Ascending aorta (tissue), 2 donors: ENCODE results near the gene ATP6V0E1. TPM values are rescaled to one million over a fixed set of nuclear protein-coding genes. Genes with fewer than 3 reads are reported as not detected.
"Not testable (repeated sequence)": the region's sequence is repeated elsewhere in the genome, so short reads cannot be mapped to it uniquely, and the experiment has no call there.

Experiments
- DNase-seq, 2 donors: peaks; one replicate each; pipeline ENCODE4 v3.0.0-alpha.2; 2019; ENCODE audit warnings: low spot score in 2 of 2
- H3K27ac ChIP-seq, 2 donors: fragments of 200-600 bp; sonication (generic); one replicate each; pipeline ENCODE4 v1.5.1; 2016 to 2017; ENCODE audit warnings: mild to moderate bottlenecking in 1 of 2
- H3K27me3 ChIP-seq: fragments of 200-600 bp; sonication (generic); one replicate; pipeline ENCODE4 v1.5.1; 2017
- H3K36me3 ChIP-seq, 2 donors: fragments of 200-600 bp; sonication (generic); one replicate each; pipeline ENCODE4 v1.5.1; 2016
- H3K4me1 ChIP-seq, 2 donors: fragments of 200-600 bp; sonication (generic); one replicate each; pipeline ENCODE4 v1.5.1; 2016 to 2017; ENCODE audit warnings: mild to moderate bottlenecking in 1 of 2
- H3K4me3 ChIP-seq, 2 donors: fragments of 200-600 bp; sonication (generic); one replicate each; pipeline ENCODE4 v1.5.1; 2016 to 2017; ENCODE audit warnings: mild to moderate bottlenecking in 1 of 2
- H3K9me3 ChIP-seq, 2 donors: fragments of 200-600 bp; sonication (generic); one replicate each; pipeline ENCODE4 v1.5.1; 2016
- intact Hi-C: fragments of 100-400 bp; cut with DNase I; formaldehyde crosslinking; loops from one replicate; pipeline ENCODE4 v1.15.1; 2023
- total RNA-seq: library from RNA; depleted of rRNA; stranded (reverse); fragments of >200 nt; gene quantifications from one replicate; pipeline ENCODE4 v1.1.0, GENCODE V29; 2016
- TF ChIP-seq, protein P1 (sequence below), 3 experiments: fragments of 200-600 bp in 2 of 3; fragments of 450-650 bp in 1 of 3; sonication (generic) in 2 of 3; IDR thresholded peaks; one replicate each; pipeline ENCODE4 v1.5.1; 2016 to 2019; ENCODE audit warnings: antibody characterized with exemption in 3 of 3, mild to moderate bottlenecking in 1 of 3, moderate library complexity in 1 of 3

Gene ATP6V0E1
- total RNA-seq, 1 donor from 2014 or later, result 62.6 TPM

DNA sequence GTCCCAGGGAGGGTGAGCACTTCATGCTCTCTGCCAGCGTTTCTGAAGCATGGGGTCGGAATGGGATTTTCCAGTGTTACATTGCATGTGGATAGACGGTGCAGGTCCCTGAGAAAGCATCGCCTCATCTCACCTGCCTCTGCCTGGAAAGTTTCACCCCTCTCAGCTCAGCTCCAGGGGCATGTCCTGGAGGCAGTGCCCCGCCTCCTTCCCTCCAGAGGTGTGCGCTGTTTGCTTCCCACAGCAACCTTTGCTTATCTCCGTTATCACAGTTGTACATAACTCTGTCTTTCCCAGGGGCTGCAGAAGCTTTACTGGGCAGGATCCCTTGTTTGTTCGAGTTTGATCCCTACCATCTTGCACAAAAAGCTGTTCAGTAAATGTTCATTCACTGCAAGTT is 61.9 kb downstream of the ATP6V0E1 start:
- intact Hi-C loops, result no loop called here
- H3K4me1 ChIP-seq, result no peaks in the 10 kb centered on the region
- DNase-seq, result no peak
- H3K4me3 ChIP-seq, result no peak overlapping the region
- no peaks in the 10 kb centered on the region for H3K9me3 ChIP-seq
- no peaks in the 10 kb centered on the region for H3K27me3 ChIP-seq
- H3K36me3 ChIP-seq, result no peaks in the 10 kb centered on the region
- TF ChIP-seq, protein P1, sequence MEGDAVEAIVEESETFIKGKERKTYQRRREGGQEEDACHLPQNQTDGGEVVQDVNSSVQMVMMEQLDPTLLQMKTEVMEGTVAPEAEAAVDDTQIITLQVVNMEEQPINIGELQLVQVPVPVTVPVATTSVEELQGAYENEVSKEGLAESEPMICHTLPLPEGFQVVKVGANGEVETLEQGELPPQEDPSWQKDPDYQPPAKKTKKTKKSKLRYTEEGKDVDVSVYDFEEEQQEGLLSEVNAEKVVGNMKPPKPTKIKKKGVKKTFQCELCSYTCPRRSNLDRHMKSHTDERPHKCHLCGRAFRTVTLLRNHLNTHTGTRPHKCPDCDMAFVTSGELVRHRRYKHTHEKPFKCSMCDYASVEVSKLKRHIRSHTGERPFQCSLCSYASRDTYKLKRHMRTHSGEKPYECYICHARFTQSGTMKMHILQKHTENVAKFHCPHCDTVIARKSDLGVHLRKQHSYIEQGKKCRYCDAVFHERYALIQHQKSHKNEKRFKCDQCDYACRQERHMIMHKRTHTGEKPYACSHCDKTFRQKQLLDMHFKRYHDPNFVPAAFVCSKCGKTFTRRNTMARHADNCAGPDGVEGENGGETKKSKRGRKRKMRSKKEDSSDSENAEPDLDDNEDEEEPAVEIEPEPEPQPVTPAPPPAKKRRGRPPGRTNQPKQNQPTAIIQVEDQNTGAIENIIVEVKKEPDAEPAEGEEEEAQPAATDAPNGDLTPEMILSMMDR (IDR thresholded peaks at IDR 0.05), result no peak
- H3K27ac ChIP-seq, result no peak overlapping the region

DNA sequence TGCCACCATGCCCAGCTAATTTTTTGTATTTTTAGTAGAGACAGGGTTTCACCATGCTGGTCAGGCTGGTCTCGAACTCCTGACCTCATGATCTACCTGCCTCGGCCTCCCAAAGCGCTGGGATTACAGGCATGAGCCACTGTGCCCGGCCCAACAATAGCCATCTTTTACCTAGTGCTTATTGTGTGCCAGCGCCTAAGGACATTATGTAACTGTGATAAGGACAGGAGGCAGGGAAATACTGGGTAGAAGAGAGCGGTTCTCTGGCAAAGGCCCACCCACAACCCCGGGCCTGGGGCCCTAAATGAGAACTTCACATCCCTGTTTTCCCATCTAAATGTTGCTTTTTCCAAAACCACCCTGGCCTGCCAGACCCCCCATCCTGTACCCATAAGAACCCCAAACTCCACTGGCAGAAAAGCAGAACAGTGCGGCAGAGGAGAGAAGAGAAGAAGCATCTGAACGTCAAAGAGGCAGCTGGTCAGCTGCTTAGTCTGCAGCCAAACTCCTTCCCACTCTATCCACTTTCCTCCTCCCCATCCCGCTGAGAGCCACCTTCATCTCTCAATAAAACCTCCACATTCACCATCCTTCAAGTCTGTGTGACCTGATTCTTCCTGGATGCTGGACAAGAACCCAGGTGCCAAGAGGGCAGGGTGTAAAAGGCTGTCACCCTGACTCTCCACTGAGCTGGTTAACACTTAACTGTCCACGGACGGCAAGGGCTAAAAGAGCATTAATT is 63.7 kb downstream of the ATP6V0E1 start:
- intact Hi-C loops, H3K9me3 ChIP-seq, DNase-seq, H3K27me3 ChIP-seq, H3K27ac ChIP-seq, H3K36me3 ChIP-seq, H3K4me3 ChIP-seq, H3K4me1 ChIP-seq: not testable (repeated sequence)

DNA sequence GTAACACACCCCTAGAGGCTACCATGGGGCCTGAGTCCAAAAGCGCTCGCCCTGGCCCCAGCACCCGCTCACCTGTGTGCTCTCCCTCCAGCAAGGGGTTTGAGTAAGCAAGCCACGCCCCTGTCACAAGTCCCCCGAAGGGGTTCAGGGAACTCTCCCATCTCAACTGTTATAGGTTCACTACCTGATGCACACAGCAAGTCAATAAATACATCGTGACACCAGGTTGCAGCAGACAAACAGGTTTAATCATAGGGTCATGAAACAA is 64.2 kb downstream of the ATP6V0E1 start:
- TF ChIP-seq, protein P1 (IDR thresholded peaks at IDR 0.05), result no peak
- Histone ChIP-seq H3K4me1 (no peaks in the 10 kb centered on the region), H3K27me3 (no peaks in the 10 kb centered on the region), H3K4me3 (no peak overlapping the region), H3K27ac (no peak overlapping the region), H3K36me3 (no peaks in the 10 kb centered on the region), H3K9me3 (no peaks in the 10 kb centered on the region)
- intact Hi-C loops, result no loop called here
- no peak for DNase-seq

DNA sequence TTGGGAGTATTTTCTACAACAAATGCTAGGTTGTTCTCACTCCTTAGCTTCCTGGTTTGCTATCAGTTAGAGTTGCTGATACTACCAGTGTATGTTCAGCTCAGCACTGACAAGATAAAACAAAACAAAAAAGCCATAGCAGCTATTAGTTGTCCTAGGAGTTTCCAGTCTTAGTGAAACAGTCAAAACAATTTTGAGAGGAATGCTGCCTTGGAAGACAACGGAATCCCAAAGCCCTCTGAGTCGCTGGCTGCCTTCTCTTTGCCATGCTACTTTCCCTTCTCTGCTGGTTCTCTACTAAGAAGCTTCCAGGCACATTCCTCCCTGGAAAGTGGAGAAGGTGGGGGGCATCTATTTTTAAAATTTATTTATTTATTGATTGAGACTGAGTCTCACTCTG is 67.2 kb downstream of the ATP6V0E1 start:
- Histone ChIP-seq H3K9me3 (no peaks in the 10 kb centered on the region), H3K4me1 (peaks cover 0 to 7% of the 10 kb centered on the region in 2 donors), H3K27ac (no peak overlapping the region), H3K27me3 (no peaks in the 10 kb centered on the region), H3K4me3 (no peak overlapping the region), H3K36me3 (no peaks in the 10 kb centered on the region)
- no peak for DNase-seq
- TF ChIP-seq, protein P1 (IDR thresholded peaks at IDR 0.05), result no peak
- intact Hi-C loops, result no loop called here

GRCh38 chr5:173051746-173052145 is 68.2 kb downstream of the ATP6V0E1 start:
- TF ChIP-seq, protein P1 (IDR thresholded peaks at IDR 0.05), result no peak
- Histone ChIP-seq H3K27ac (no peak overlapping the region), H3K27me3 (no peaks in the 10 kb centered on the region), H3K4me1 (peaks cover 0 to 7% of the 10 kb centered on the region in 2 donors), H3K4me3 (no peak overlapping the region), H3K36me3 (no peaks in the 10 kb centered on the region), H3K9me3 (no peaks in the 10 kb centered on the region)
- intact Hi-C loops, result no loop called here
- no peak for DNase-seq

DNA sequence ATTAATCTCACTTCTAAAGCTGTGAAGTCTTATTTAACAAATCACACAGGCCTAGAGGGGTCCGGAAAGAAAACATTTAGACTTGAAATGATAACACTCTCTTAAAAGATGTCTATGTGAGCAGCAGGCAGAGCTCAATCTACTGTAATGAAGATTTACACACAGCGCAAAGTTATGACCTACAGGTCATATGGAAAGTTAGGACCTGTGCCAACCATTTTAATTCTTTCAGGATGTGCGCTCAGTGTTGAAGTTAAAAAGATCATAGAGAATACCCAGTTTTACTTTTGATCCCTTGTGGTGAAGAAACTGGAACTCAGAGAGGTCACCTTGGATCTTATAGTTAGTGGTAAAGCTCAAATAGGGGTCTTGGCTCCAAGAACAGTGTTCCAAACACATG is 69.5 kb downstream of the ATP6V0E1 start:
- intact Hi-C loops, result no loop called here
- no peak for DNase-seq
- TF ChIP-seq, protein P1 (IDR thresholded peaks at IDR 0.05), result no peak
- H3K36me3 ChIP-seq, result no peaks in the 10 kb centered on the region
- no peaks in the 10 kb centered on the region for H3K9me3 ChIP-seq
- no peak overlapping the region for H3K27ac ChIP-seq
- H3K4me1 ChIP-seq, result peaks cover 0 to 9% of the 10 kb centered on the region in 2 donors
- H3K27me3 ChIP-seq, result no peaks in the 10 kb centered on the region
- no peak overlapping the region for H3K4me3 ChIP-seq
